Measurements from ENCODE around the gene WNT3A.
A peak's percentile ranks its signal among the peaks of the same experiment; 100 is the strongest.

Gene WNT3A

DNA sequence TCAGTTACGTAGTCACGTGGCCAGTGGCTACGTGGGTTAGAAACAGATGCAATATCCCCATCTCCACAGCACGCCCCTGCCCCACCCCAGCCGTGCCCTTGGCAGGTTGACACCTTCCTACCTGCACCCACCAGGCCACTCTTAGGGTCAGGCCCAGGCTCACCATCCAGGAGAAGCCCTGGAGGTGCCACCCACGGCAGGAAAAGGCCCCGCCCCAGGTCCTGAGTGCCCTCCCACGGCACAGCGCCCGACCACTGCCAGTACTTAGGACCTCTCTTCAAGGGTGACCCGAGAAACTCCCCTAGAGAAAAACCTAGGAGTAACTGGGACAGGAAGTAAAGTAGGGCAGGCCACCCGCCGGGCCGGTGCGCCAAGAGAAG lies 94.8 kb downstream of the WNT3A start:
- Histone ChIP-seq H3K9ac (ENCODE audit: low read depth, low read length, poor library complexity, severe bottlenecking) (no peak overlapping the region), H3K27me3 (ENCODE audit: insufficient read depth, low read length, poor library complexity, severe bottlenecking) (no peaks in the 10 kb centered on the region), H3K36me3 (ENCODE audit: insufficient read depth, low read length) (peaks cover 42% of the 10 kb centered on the region; the same call in 1 of the 2 replicates), H3K4me1 (ENCODE audit: insufficient read depth, low read length, poor library complexity, severe bottlenecking) (peaks cover 7% of the 10 kb centered on the region), H3K4me3 (ENCODE audit: low read length, poor library complexity, severe bottlenecking) (peak overlapping the region; percentile 89), H3K9me3 (ENCODE audit: insufficient read depth, low read depth, low read length) (no peaks in the 10 kb centered on the region), H4K20me1 (ENCODE audit: insufficient read depth, low read length, poor library complexity, severe bottlenecking) (peaks cover 54% of the 10 kb centered on the region), H3K9me2 (replicated peaks; ENCODE audit: low read depth, low read length) (no peaks in the 10 kb centered on the region), H3K4me2 (ENCODE audit: low read depth, low read length, poor library complexity, severe bottlenecking) (peak overlapping the region; percentile 65), H3F3A (ENCODE audit: low read depth) (no peaks in the 10 kb centered on the region), H2AFZ (ENCODE audit: low read length) (no peak overlapping the region), H3K79me2 (ENCODE audit: insufficient read depth, low read length) (peaks cover 62% of the 10 kb centered on the region)
- no peak for TF ChIP-seq CTCF (conservative IDR thresholded peaks at IDR 0.05; ENCODE audit: low read length)
- no peak for TF ChIP-seq EZH2phosphoT487 (IDR thresholded peaks at IDR 0.05; ENCODE audit: borderline replicate concordance)

GRCh38 chr1:228101994-228102790 lies 95.4 kb downstream of the WNT3A start:
- H3K4me2 ChIP-seq (ENCODE audit: low read depth, low read length, poor library complexity, severe bottlenecking) = peak overlapping the region; percentile 65
- peak overlapping the region; percentile 89 for H3K4me3 ChIP-seq (ENCODE audit: low read length, poor library complexity, severe bottlenecking)
- peaks cover 7% of the 10 kb centered on the region for H3K4me1 ChIP-seq (ENCODE audit: insufficient read depth, low read length, poor library complexity, severe bottlenecking)
- H3K36me3 ChIP-seq (ENCODE audit: insufficient read depth, low read length) = peaks cover 38% of the 10 kb centered on the region; the same call in 1 of the 2 replicates
- peak overlapping the region; percentile 80 for H3K9ac ChIP-seq (ENCODE audit: low read depth, low read length, poor library complexity, severe bottlenecking)
- peaks cover 57% of the 10 kb centered on the region for H3K79me2 ChIP-seq (ENCODE audit: insufficient read depth, low read length)
- no peaks in the 10 kb centered on the region for H3K9me3 ChIP-seq (ENCODE audit: insufficient read depth, low read depth, low read length)
- no peaks in the 10 kb centered on the region for H3K27me3 ChIP-seq (ENCODE audit: insufficient read depth, low read length, poor library complexity, severe bottlenecking)
- no peaks in the 10 kb centered on the region for H3F3A ChIP-seq (ENCODE audit: low read depth)
- H4K20me1 ChIP-seq (ENCODE audit: insufficient read depth, low read length, poor library complexity, severe bottlenecking) = peaks cover 49% of the 10 kb centered on the region
- H2AFZ ChIP-seq (ENCODE audit: low read length) = no peak overlapping the region
- TF ChIP-seq EZH2phosphoT487 (IDR thresholded peaks at IDR 0.05; ENCODE audit: borderline replicate concordance) (no peak), CTCF (conservative IDR thresholded peaks at IDR 0.05; ENCODE audit: low read length) (0 out of 2 replicates have a peak, but pooled peaks have one; percentile 9)
- no peaks in the 10 kb centered on the region for H3K9me2 ChIP-seq (replicated peaks; ENCODE audit: low read depth, low read length)

DNA sequence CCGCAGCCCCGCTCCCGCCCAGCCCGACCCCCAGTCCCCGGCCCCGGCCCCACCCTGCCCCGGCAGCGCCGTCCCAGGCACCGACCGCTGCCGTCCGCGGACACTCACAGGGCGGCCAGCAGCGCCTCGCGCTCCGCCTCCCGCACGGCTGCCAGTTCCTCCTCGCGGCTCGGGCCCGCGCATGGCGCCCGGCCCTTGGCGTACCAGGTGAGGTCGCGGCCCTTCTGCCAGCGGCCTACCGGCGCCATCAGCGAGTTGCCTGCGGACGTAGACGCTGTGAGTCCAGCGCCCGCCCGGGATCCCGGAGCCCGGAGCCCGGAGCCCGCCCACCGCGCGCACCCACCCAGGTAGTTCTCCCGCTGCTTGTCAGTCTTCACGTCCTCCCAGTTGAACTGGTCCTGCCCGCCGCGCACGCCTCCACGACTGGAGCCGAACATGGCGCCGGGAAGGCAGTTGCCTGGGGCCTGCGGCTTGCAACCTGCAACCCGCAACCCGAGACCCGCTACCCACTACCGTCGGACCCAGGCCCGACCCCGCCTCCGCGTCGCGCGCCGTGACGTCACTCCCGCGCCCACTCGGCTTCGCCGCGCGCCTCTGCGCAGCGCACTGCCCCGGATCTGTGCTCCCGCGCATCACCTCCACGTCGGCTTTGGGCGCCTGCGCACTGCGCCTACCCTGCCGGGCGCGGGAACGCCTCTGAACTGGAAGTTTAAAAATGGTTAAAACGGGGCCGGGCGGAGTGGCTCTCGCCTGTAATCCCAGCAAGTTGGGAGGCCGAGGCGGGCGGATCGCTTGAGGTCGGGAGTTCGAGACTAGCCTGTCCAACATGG lies 96.2 kb downstream of the WNT3A start, which contains the start of gene C1orf35:
TSS of gene C1orf35 (minus strand) at position 535 of the 830 bp plus-strand sequence. CDS start at position 437, 98 bp downstream.
- Histone ChIP-seq H3K27me3 (ENCODE audit: insufficient read depth, low read length, poor library complexity, severe bottlenecking) (no peaks in the 10 kb centered on the region), H2AFZ (ENCODE audit: low read length) (peak within 1 kb of the TSS; percentile 89), H3K9me3 (ENCODE audit: insufficient read depth, low read depth, low read length) (no peaks in the 10 kb centered on the region), H3F3A (ENCODE audit: low read depth) (no peaks in the 10 kb centered on the region), H3K9me2 (replicated peaks; ENCODE audit: low read depth, low read length) (no peaks in the 10 kb centered on the region), H4K20me1 (ENCODE audit: insufficient read depth, low read length, poor library complexity, severe bottlenecking) (peaks cover 41% of the 10 kb centered on the region), H3K9ac (ENCODE audit: low read depth, low read length, poor library complexity, severe bottlenecking) (peak within 1 kb of the TSS; percentile 80), H3K79me2 (ENCODE audit: insufficient read depth, low read length) (peaks cover 57% of the 10 kb centered on the region), H3K4me2 (ENCODE audit: low read depth, low read length, poor library complexity, severe bottlenecking) (peak within 1 kb of the TSS; percentile 81), H3K4me3 (ENCODE audit: low read length, poor library complexity, severe bottlenecking) (peak within 1 kb of the TSS; percentile 89), H3K36me3 (ENCODE audit: insufficient read depth, low read length) (peaks cover 30% of the 10 kb centered on the region; the same call in 1 of the 2 replicates), H3K4me1 (ENCODE audit: insufficient read depth, low read length, poor library complexity, severe bottlenecking) (peaks cover 8% of the 10 kb centered on the region)
- no peak for TF ChIP-seq CTCF (conservative IDR thresholded peaks at IDR 0.05; ENCODE audit: low read length)
- no peak for TF ChIP-seq EZH2phosphoT487 (IDR thresholded peaks at IDR 0.05; ENCODE audit: borderline replicate concordance)

All from Loucy (cell line).